HCT116 (cell line): ENCODE results near the gene ZNRF3.

ENCODE experiments used
- CBX3 ChIP-seq: IDR thresholded peaks from 2 replicates; pipeline ENCODE4 v1.6.1; 2012; ENCODE audit warnings: low read depth
- EZH2phosphoT487 ChIP-seq: fragments of 200-600 bp; IDR thresholded peaks from 2 replicates; pipeline ENCODE4 v1.6.1; 2018; ENCODE audit warnings: antibody characterized with exemption, borderline replicate concordance
- JUND ChIP-seq: IDR thresholded peaks from 2 replicates; pipeline ENCODE4 v1.6.1; 2012
- POLR2A ChIP-seq: IDR thresholded peaks from 2 replicates; pipeline ENCODE4 v1.7.0; 2011; ENCODE audit warnings: borderline replicate concordance; ENCODE audit not compliant: insufficient read depth, insufficient read length; ENCODE audit errors: extremely low read depth
- POLR2AphosphoS5 ChIP-seq: IDR thresholded peaks from 2 replicates; pipeline ENCODE4 v1.6.1; 2011; ENCODE audit warnings: mild to moderate bottlenecking, low read depth, low read length, moderate library complexity
- SP1 ChIP-seq: IDR thresholded peaks from 2 replicates; pipeline ENCODE4 v1.6.1; 2012; ENCODE audit warnings: low read depth
- ZNF274 ChIP-seq: fragments of 200-500 bp; sonication (Bioruptor generic); IDR thresholded peaks from 2 replicates; pipeline ENCODE4 v1.6.1; 2014; ENCODE audit warnings: mild to moderate bottlenecking, low read depth, low read length, inconsistent platforms
- TF ChIP-seq, protein P1 (sequence below), 3 experiments: fragments of 200-600 bp in 1 of 3; sonication (generic) in 1 of 3; IDR thresholded peaks in 2 of 3; conservative IDR thresholded peaks in 1 of 3; 2 replicates each; pipeline ENCODE4 v1.5.1; 2012 to 2017; ENCODE audit warnings: low read depth in 2 of 3, low read length in 2 of 3, antibody characterized with exemption in 1 of 3, borderline replicate concordance in 1 of 3, control low read depth in 1 of 3, mild to moderate bottlenecking in 1 of 3, mixed read lengths in 1 of 3, mixed run types in 1 of 3, moderate library complexity in 1 of 3; ENCODE audit not compliant: insufficient read depth in 1 of 3
- TF ChIP-seq, protein P2 (sequence below): IDR thresholded peaks from 2 replicates; pipeline ENCODE4 v1.6.1; 2012

DNA sequence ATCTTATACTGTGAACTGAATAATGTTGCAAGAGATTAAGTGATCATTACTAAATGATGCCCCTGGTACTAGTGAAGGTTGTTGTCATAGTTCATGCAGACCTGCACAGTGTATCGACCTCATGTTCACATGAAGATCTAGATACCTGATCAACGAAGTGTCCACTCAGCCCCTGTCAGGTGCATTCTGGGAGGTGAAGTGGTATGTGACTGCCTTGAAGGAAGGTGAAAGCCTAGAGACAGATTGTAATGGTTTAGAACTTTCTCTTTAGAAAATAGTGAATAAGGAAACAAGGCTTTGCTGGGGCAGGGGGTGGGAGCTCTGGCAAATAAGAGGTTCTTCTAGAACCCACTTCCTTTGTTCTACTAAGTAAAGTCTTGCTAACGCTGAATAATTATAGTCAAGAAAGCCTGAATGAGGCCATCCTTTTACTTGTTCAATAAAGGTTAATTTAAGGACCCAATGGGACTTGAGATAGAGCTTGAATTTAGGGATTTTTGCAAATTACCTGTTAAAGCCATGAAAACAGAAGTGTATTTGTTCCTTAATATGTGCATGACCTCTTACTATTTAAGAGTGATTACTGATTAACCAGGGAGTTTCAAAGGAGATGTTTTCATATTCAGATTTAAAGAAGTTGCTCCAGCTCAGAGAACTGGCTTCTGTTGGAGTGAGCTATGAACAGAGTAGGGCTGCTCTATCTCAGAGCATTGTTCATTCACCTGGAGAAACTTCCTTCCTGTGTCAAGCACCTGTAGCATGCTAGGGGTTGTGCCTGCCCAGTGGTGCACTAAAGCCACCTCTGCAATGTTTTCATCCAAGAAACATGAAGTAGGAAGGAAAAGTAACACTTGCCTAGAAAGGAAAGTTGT, 132.9 kb downstream of the ZNRF3 start:
- no peak for TF ChIP-seq POLR2AphosphoS5
- TF ChIP-seq, protein P1, sequence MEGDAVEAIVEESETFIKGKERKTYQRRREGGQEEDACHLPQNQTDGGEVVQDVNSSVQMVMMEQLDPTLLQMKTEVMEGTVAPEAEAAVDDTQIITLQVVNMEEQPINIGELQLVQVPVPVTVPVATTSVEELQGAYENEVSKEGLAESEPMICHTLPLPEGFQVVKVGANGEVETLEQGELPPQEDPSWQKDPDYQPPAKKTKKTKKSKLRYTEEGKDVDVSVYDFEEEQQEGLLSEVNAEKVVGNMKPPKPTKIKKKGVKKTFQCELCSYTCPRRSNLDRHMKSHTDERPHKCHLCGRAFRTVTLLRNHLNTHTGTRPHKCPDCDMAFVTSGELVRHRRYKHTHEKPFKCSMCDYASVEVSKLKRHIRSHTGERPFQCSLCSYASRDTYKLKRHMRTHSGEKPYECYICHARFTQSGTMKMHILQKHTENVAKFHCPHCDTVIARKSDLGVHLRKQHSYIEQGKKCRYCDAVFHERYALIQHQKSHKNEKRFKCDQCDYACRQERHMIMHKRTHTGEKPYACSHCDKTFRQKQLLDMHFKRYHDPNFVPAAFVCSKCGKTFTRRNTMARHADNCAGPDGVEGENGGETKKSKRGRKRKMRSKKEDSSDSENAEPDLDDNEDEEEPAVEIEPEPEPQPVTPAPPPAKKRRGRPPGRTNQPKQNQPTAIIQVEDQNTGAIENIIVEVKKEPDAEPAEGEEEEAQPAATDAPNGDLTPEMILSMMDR (IDR thresholded peaks at IDR 0.05 in 2 of 3, conservative IDR thresholded peaks at IDR 0.05 in 1 of 3; ENCODE audit: borderline replicate concordance in 1 of 3, insufficient read depth in 1 of 3, low read depth in 2 of 3, low read length in 2 of 3), result no peak
- TF ChIP-seq JUND, result no peak
- TF ChIP-seq, protein P2, sequence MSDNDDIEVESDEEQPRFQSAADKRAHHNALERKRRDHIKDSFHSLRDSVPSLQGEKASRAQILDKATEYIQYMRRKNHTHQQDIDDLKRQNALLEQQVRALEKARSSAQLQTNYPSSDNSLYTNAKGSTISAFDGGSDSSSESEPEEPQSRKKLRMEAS, result no peak
- TF ChIP-seq POLR2A, result no peak
- TF ChIP-seq SP1, result no peak
- TF ChIP-seq CBX3, result no peak
- no peak for TF ChIP-seq ZNF274
- TF ChIP-seq EZH2phosphoT487, result no peak
